ENCODE data around the gene HTR4. TPM values are rescaled to one million over a fixed set of nuclear protein-coding genes. Genes with fewer than 3 reads are reported as not detected.
A peak's percentile ranks its signal among the peaks of the same experiment; 100 is the strongest.

HTR4 gene
- total RNA-seq, 1 donor from 2014 or later, result not detected

- Histone ChIP-seq H2AFZ (replicated peaks) (no peak overlapping the region), H4K20me1 (ENCODE audit: low read depth) (no peaks in the 10 kb centered on the region), H3K4me2 (no peak overlapping the region), H3F3A (ENCODE audit: low read depth) (peaks cover 4% of the 10 kb centered on the region), H3K4me1 (peaks cover 9% of the 10 kb centered on the region), H3K27me3 (no peaks in the 10 kb centered on the region), H3K4me3 (no peak overlapping the region), H3K9me3 (ENCODE audit: low read depth) (no peaks in the 10 kb centered on the region), H3K79me2 (ENCODE audit: low read depth) (no peaks in the 10 kb centered on the region), H3K9ac (no peak overlapping the region), H3K36me3 (peaks cover 14% of the 10 kb centered on the region), H3K27ac (no peak overlapping the region)
- Mint-ChIP-seq H3K27ac (no peak overlapping the region), H3K36me3 (peaks cover 2% of the 10 kb centered on the region), H3K4me1 (no peaks in the 10 kb centered on the region), H3K9me3 (no peaks in the 10 kb centered on the region), H3K27me3 (ENCODE audit: insufficient read depth, low read depth) (no peaks in the 10 kb centered on the region), H3K4me3 (no peak overlapping the region)
- TF ChIP-seq, protein P1, sequence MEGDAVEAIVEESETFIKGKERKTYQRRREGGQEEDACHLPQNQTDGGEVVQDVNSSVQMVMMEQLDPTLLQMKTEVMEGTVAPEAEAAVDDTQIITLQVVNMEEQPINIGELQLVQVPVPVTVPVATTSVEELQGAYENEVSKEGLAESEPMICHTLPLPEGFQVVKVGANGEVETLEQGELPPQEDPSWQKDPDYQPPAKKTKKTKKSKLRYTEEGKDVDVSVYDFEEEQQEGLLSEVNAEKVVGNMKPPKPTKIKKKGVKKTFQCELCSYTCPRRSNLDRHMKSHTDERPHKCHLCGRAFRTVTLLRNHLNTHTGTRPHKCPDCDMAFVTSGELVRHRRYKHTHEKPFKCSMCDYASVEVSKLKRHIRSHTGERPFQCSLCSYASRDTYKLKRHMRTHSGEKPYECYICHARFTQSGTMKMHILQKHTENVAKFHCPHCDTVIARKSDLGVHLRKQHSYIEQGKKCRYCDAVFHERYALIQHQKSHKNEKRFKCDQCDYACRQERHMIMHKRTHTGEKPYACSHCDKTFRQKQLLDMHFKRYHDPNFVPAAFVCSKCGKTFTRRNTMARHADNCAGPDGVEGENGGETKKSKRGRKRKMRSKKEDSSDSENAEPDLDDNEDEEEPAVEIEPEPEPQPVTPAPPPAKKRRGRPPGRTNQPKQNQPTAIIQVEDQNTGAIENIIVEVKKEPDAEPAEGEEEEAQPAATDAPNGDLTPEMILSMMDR (IDR thresholded peaks at IDR 0.05), result peak; percentile 84
- TF ChIP-seq EZH2 (IDR thresholded peaks at IDR 0.05), result no peak
- TF ChIP-seq EZH2phosphoT487 (IDR thresholded peaks at IDR 0.05), result no peak
- DNase-seq (ENCODE audit: low spot score), result peak; percentile 76
Observed at GRCh38 chr5:148443998-148444397, 210.3 kb downstream of the HTR4 start.

- no peak for DNase-seq (ENCODE audit: low spot score)
- H3K27ac Mint-ChIP-seq, result no peak overlapping the region
- Histone ChIP-seq H3F3A (ENCODE audit: low read depth) (peaks cover 4% of the 10 kb centered on the region), H3K27ac (no peak overlapping the region), H4K20me1 (ENCODE audit: low read depth) (no peaks in the 10 kb centered on the region), H3K79me2 (ENCODE audit: low read depth) (no peaks in the 10 kb centered on the region), H3K27me3 (no peaks in the 10 kb centered on the region), H2AFZ (replicated peaks) (no peak overlapping the region), H3K9me3 (ENCODE audit: low read depth) (no peaks in the 10 kb centered on the region), H3K9ac (no peak overlapping the region), H3K4me2 (no peak overlapping the region), H3K4me3 (no peak overlapping the region), H3K4me1 (peaks cover 9% of the 10 kb centered on the region), H3K36me3 (peaks cover 19% of the 10 kb centered on the region)
- no peaks in the 10 kb centered on the region for H3K9me3 Mint-ChIP-seq
- no peaks in the 10 kb centered on the region for H3K27me3 Mint-ChIP-seq (ENCODE audit: insufficient read depth, low read depth)
- no peaks in the 10 kb centered on the region for H3K4me1 Mint-ChIP-seq
- H3K4me3 Mint-ChIP-seq, result no peak overlapping the region
- peaks cover 4% of the 10 kb centered on the region for H3K36me3 Mint-ChIP-seq
- no peak for TF ChIP-seq EZH2phosphoT487 (IDR thresholded peaks at IDR 0.05)
Observed at GRCh38 chr5:148443241-148443640, 211.1 kb downstream of the HTR4 start.

DNA sequence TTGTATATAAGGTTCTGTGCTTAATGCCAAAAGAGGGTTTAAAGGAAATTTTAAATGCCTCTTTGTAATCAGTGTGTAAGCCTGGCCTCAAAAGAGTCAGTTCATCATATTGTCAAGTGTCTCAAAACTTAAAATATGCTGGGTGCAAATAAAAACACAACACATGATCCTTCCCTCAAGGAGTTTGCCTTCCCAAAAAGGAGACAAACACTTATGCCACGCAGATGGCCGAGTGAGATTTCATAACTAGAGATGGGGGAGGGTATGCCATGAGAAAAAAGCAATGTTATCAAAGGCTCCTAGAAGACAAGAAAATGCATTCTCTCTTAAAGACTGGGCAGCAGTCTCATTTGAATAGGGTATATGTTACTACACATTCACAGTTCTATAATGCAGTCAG lies 215.4 kb downstream of the HTR4 start:
- peaks cover 12% of the 10 kb centered on the region for H3K36me3 Mint-ChIP-seq
- H3K27me3 Mint-ChIP-seq (ENCODE audit: insufficient read depth, low read depth), result no peaks in the 10 kb centered on the region
- no peak overlapping the region for H3K27ac Mint-ChIP-seq
- no peak for TF ChIP-seq EZH2 (IDR thresholded peaks at IDR 0.05)
- TF ChIP-seq, protein P1 (IDR thresholded peaks at IDR 0.05), result no peak
- no peak for TF ChIP-seq EZH2phosphoT487 (IDR thresholded peaks at IDR 0.05)
- Histone ChIP-seq H3K36me3 (peaks cover 28% of the 10 kb centered on the region), H3K27me3 (no peaks in the 10 kb centered on the region), H3K9me3 (ENCODE audit: low read depth) (no peaks in the 10 kb centered on the region), H4K20me1 (ENCODE audit: low read depth) (no peaks in the 10 kb centered on the region), H3K4me3 (no peak overlapping the region), H3K4me2 (no peak overlapping the region), H2AFZ (replicated peaks) (no peak overlapping the region), H3K4me1 (no peaks in the 10 kb centered on the region), H3K9ac (no peak overlapping the region), H3K79me2 (ENCODE audit: low read depth) (no peaks in the 10 kb centered on the region), H3F3A (ENCODE audit: low read depth) (peaks cover 4% of the 10 kb centered on the region), H3K27ac (no peak overlapping the region)
- no peaks in the 10 kb centered on the region for H3K4me1 Mint-ChIP-seq
- no peaks in the 10 kb centered on the region for H3K9me3 Mint-ChIP-seq
- no peak for DNase-seq (ENCODE audit: low spot score)
- no peak overlapping the region for H3K4me3 Mint-ChIP-seq

DNA sequence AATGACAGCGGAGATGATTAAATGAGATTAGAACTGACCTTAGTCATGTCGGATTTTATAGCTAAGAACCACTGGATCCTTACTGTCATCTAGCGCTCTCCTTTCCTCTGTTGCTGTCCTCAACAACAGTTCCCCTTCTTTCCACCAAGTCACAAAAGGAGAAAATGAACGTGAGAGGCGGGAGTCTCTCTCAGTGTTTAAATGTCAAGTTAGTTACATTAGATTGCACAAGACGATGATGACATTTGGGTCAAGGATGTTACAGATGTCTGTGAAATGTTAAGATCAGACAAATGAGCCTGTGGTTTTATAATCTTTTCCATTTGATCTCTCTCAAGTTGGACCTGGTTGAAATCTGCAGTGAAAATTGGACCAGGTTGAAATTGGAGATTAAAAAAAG lies 217.1 kb downstream of the HTR4 start:
- Mint-ChIP-seq H3K36me3 (peaks cover 24% of the 10 kb centered on the region), H3K9me3 (no peaks in the 10 kb centered on the region), H3K27ac (no peak overlapping the region), H3K4me1 (no peaks in the 10 kb centered on the region), H3K27me3 (ENCODE audit: insufficient read depth, low read depth) (no peaks in the 10 kb centered on the region), H3K4me3 (no peak overlapping the region)
- Histone ChIP-seq H3K27me3 (no peaks in the 10 kb centered on the region), H3K9ac (no peak overlapping the region), H2AFZ (replicated peaks) (no peak overlapping the region), H3K4me3 (no peak overlapping the region), H3K4me2 (no peak overlapping the region), H3K4me1 (no peaks in the 10 kb centered on the region), H4K20me1 (ENCODE audit: low read depth) (no peaks in the 10 kb centered on the region), H3K9me3 (ENCODE audit: low read depth) (no peaks in the 10 kb centered on the region), H3K36me3 (peaks cover 32% of the 10 kb centered on the region), H3K27ac (no peak overlapping the region), H3K79me2 (ENCODE audit: low read depth) (no peaks in the 10 kb centered on the region), H3F3A (ENCODE audit: low read depth) (no peaks in the 10 kb centered on the region)
- TF ChIP-seq EZH2 (IDR thresholded peaks at IDR 0.05), result no peak
- TF ChIP-seq EZH2phosphoT487 (IDR thresholded peaks at IDR 0.05), result no peak
- TF ChIP-seq, protein P1 (IDR thresholded peaks at IDR 0.05), result no peak
- DNase-seq (ENCODE audit: low spot score), result no peak

All from neural progenitor cell (in vitro differentiated cells).